CD4-positive, alpha-beta T cell treated with Interleukin-21 for 1 hour (primary cell): ENCODE data around the gene MAML3.

Experiments used
- DNase-seq: peaks from one replicate; pipeline ENCODE4 v3.0.0-alpha.2; 2020

The MAML3 gene

GRCh38 chr4:139854668-139855403 lies 299.1 kb downstream of the MAML3 start:
- DNase-seq: no peak

DNA sequence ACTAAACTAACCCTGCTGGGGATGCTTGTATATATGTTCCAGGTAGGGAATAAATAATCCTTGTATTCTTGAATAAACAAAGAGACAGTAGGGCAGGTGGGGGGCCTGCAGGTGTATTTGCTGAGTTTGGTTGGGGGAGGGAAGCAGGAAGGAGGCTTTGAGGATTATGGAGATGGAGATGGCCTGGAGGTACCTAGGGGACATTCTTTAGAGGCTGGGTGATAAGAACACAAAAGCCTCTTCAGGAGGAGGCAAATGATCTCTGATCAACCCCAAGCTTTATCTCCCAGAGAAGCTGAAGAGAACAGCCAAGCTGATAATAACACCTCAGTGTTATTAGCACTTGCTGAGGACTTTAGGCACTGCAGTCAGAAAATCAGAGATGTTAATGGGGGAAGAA lies 300.7 kb downstream of the MAML3 start:
- DNase-seq: no peak

DNA sequence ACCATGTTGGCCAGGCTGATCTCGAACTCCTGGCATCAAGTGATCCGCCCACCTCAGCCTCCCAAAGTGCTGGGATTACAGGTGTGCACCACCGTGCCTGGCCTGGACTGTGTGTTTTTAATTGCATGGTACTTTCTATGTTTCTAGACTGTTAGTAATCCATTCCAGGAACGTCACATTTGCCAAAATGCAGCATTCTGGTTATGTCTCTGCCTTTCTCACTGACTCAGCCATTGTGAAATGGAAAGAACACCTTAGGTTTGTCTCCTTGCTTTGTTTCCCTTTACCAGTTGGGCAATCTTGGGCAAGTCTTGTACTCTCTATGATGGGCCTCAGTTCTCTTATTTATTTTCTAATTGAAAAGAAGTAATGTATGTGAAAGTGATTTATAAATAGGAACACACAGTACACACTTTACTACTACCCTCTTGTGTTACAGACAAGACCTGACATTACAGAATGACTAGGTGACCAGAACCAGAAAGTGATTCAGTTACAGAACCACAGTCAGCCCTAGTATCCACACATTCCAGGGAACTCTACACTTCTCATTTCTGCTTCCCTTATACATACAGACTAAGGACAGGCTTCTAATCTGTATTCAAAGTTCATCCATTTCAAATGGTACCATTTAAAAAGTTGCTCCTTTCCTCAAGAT lies 301.2 kb downstream of the MAML3 start:
- no peak for DNase-seq

- no peak for DNase-seq
These were observed 302.3 kb downstream of the MAML3 start for GRCh38 chr4:139851639-139852038.

DNA sequence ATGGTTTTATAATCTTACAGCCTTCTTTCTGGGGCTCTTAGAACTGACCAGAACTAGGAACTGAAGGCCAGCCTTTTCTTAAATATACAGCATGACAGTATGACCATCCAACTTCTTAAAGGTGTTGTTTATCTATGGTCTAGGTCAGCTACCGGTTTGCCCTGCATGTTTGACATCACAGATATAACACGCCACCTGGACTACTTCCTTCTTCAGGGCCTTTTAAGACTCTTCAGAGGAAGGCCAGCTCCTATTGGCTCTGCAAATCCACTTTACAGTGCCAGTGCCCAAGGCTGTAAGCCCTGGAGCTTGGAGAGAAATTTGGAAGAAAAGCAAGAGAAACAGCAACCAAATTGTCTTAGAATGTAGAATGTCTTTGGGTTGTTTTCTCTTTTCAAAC lies 302.9 kb downstream of the MAML3 start:
- DNase-seq: no peak

- DNase-seq: no peak
These were observed 304.8 kb downstream of the MAML3 start for GRCh38 chr4:139849219-139849618.

GRCh38 chr4:139848028-139848427 lies 306.0 kb downstream of the MAML3 start:
- no peak for DNase-seq

DNA sequence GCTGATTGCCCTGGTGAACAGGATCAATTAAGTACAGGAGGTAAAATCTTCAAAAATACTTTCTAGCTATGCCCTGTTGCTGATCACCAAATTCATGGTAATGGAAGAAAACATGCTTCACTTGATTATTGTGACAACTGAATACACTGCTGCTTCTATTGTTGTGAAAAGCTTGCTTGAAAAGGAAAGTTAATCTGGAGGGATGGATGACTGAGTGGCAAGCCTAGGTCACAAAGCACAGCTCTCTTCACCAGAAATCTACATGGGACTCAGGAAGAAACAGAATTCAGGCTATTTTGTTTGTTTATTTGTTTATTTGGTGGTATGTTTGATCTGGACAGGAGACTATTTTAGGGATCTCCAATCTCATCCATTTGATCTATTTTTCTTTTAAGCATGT lies 306.4 kb downstream of the MAML3 start:
- no peak for DNase-seq

- DNase-seq: no peak
These were observed 307.2 kb downstream of the MAML3 start for GRCh38 chr4:139846766-139847165.

- DNase-seq: no peak
These were observed 308.4 kb downstream of the MAML3 start for GRCh38 chr4:139845453-139846093.

GRCh38 chr4:139844459-139845036 lies 309.4 kb downstream of the MAML3 start:
- DNase-seq: no peak

GRCh38 chr4:139844057-139844456 lies 309.9 kb downstream of the MAML3 start:
- no peak for DNase-seq

- no peak for DNase-seq
These were observed 310.3 kb downstream of the MAML3 start for GRCh38 chr4:139843641-139844040.

GRCh38 chr4:139841464-139842195 lies 312.4 kb downstream of the MAML3 start:
- DNase-seq: no peak

- no peak for DNase-seq
These were observed 313.2 kb downstream of the MAML3 start for GRCh38 chr4:139840773-139841172.

- no peak for DNase-seq
These were observed 314.5 kb downstream of the MAML3 start for GRCh38 chr4:139839403-139840031.

GRCh38 chr4:139838811-139839210 lies 315.2 kb downstream of the MAML3 start:
- DNase-seq: no peak

- DNase-seq: no peak
These were observed 319.0 kb downstream of the MAML3 start for GRCh38 chr4:139834981-139835391.

- DNase-seq: no peak
These were observed 319.7 kb downstream of the MAML3 start for GRCh38 chr4:139834226-139834662.

DNA sequence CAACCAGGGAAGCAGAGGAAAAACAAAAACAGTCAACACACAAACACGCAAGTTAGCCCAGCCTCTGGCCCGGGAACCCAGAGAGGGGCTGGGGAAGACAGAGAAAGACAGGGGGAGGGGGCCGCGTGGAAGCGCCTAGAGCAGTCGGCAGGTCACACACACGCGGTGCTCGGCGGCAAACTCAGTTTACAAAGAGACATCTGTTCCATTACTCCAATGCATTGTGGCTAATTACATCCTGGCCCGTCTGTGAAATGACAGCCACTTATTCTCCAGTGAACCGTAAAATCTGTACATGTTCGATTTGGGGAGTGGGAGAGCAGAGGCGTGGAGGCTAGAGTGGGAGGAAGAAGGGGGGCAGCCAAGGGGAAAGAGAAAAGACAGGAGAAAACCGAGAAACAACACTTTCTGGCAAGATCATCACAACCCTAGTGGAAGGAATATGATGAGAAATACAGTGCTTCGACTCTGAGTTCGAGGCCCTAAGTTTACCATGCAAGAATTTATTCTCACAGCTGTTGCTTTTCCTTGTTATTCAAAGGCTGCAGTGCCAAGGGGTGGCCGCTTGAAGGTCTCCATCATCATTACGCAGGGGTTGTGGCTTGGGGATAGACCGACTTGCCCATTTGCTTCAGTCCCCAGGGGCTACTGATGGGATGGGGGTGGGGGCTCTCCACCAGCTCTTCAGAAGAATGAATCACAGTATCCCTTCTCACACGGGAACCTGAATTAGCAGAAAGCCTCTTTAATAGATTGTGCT lies 320.7 kb downstream of the MAML3 start:
- DNase-seq: no peak

- DNase-seq: no peak
These were observed 324.9 kb downstream of the MAML3 start for GRCh38 chr4:139828966-139829664.
